ENCODE data around the gene CBR3. TPM values are rescaled to one million over a fixed set of nuclear protein-coding genes. Genes with fewer than 3 reads are reported as not detected.

Gene CBR3
- total RNA-seq, 6 experiments from 2014 or later: 0.17 to 1.3 (median 0.74) TPM; not detected in 2

- Histone ChIP-seq H3K4me3 (no peak overlapping the region), H3K4me1 (peaks cover 0 to 4% (median 0%) of the 10 kb centered on the region in 4 donors), H3K27ac (no peak overlapping the region), H3K36me3 (peaks cover 0 to 2% (median 0%) of the 10 kb centered on the region in 4 donors), H3K9me3 (no peaks in the 10 kb centered on the region), H3K27me3 (no peaks in the 10 kb centered on the region)
- WGBS (ENCODE audit: insufficient coverage, low coverage, low lambda C conversion rate, missing lambda C conversion rate): 43% methylated on average over 6 of the region's 9 CpGs
- DNase-seq (no peak), ATAC-seq (peak; percentile 57 to 75 (median 60))
- intact Hi-C loops (cut with DNase I): no loop called here
- TF ChIP-seq POLR2A (IDR thresholded peaks at IDR 0.05) (no peak), CTCF (IDR thresholded peaks at IDR 0.05) (no peak)
Observed at GRCh38 chr21:36171741-36172331, 37.0 kb downstream of the CBR3 start.

- no peak for ATAC-seq
- no peaks in the 10 kb centered on the region for H3K9me3 ChIP-seq
- H3K27ac ChIP-seq: no peak overlapping the region
- intact Hi-C loops (cut with DNase I): no loop called here
- TF ChIP-seq CTCF (IDR thresholded peaks at IDR 0.05): no peak
- no peak for TF ChIP-seq POLR2A (IDR thresholded peaks at IDR 0.05)
- no peaks in the 10 kb centered on the region for H3K36me3 ChIP-seq
- 95% methylated on average over 3 of the region's 6 CpGs for WGBS (ENCODE audit: insufficient coverage, low coverage, low lambda C conversion rate, missing lambda C conversion rate)
- DNase-seq: no peak
- no peak overlapping the region for H3K4me3 ChIP-seq
- no peaks in the 10 kb centered on the region for H3K4me1 ChIP-seq
- H3K27me3 ChIP-seq: no peaks in the 10 kb centered on the region
Observed at GRCh38 chr21:36174780-36175179, 39.9 kb downstream of the CBR3 start.

- H3K4me3 ChIP-seq: no peak overlapping the region
- H3K27me3 ChIP-seq: no peaks in the 10 kb centered on the region
- no peak for TF ChIP-seq POLR2A (IDR thresholded peaks at IDR 0.05)
- no peak for TF ChIP-seq CTCF (IDR thresholded peaks at IDR 0.05)
- no peaks in the 10 kb centered on the region for H3K9me3 ChIP-seq
- WGBS (ENCODE audit: insufficient coverage, low coverage, low lambda C conversion rate, missing lambda C conversion rate): 67% methylated on average over 2 of the region's 7 CpGs
- H3K4me1 ChIP-seq: no peaks in the 10 kb centered on the region
- DNase-seq (no peak), ATAC-seq (no peak)
- intact Hi-C loops (cut with DNase I): no loop called here
- no peak overlapping the region for H3K27ac ChIP-seq
- no peaks in the 10 kb centered on the region for H3K36me3 ChIP-seq
Observed at GRCh38 chr21:36175771-36176565, 41.1 kb downstream of the CBR3 start.

- DNase-seq: no peak
- Histone ChIP-seq H3K27me3 (no peaks in the 10 kb centered on the region), H3K36me3 (no peaks in the 10 kb centered on the region), H3K4me3 (no peak overlapping the region), H3K9me3 (no peaks in the 10 kb centered on the region), H3K4me1 (peaks cover 0 to 8% (median 0%) of the 10 kb centered on the region in 4 donors), H3K27ac (no peak overlapping the region)
- intact Hi-C loops (cut with DNase I): no loop called here
- no peak for TF ChIP-seq CTCF (IDR thresholded peaks at IDR 0.05)
- no peak for TF ChIP-seq POLR2A (IDR thresholded peaks at IDR 0.05)
- no peak for ATAC-seq
- 58% methylated on average over 2 of the region's 2 CpGs for WGBS (ENCODE audit: insufficient coverage, low coverage, low lambda C conversion rate, missing lambda C conversion rate)
Observed at GRCh38 chr21:36178349-36178748, 43.5 kb downstream of the CBR3 start.

Data from right lobe of liver (tissue), 6 donors.